DMS53 treated with DMSO at 0.1 percent for 48 hours (cell line): ENCODE measurements around the gene RIGI.
A peak's percentile ranks its signal among the peaks of the same experiment; 100 is the strongest.
"Not testable (repeated sequence)": the region's sequence is repeated elsewhere in the genome, so short reads cannot be mapped to it uniquely, and the experiment has no call there.

ENCODE experiments used
- DNase-seq: peaks from one replicate; lab custom pipeline; 2025; ENCODE audit not compliant: unreplicated experiment; lab: John Stamatoyannopoulos, UW

RIGI gene

GRCh38 chr9:32533336-32533735 is 7.3 kb upstream of the RIGI start:
- no peak for DNase-seq

DNA sequence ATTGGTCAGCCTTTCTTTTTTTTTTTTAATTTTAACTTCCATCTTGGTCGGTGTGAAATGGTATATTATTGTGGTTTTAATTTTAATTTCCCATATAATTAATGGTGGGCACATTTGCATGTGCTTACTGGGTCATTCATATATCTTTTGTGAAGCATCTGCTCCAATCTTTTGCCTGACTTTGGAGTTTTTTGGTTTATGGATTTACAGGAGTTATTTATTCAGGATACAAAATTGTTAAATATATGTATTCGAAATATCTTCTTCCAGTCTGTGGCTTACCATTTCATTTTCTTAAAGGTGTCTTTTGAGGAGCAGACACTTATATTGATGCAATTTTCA is 682 bp upstream of the RIGI start:
- no peak for DNase-seq

GRCh38 chr9:32525709-32526030 is 326 bp downstream of the RIGI start:
- no peak for DNase-seq

DNA sequence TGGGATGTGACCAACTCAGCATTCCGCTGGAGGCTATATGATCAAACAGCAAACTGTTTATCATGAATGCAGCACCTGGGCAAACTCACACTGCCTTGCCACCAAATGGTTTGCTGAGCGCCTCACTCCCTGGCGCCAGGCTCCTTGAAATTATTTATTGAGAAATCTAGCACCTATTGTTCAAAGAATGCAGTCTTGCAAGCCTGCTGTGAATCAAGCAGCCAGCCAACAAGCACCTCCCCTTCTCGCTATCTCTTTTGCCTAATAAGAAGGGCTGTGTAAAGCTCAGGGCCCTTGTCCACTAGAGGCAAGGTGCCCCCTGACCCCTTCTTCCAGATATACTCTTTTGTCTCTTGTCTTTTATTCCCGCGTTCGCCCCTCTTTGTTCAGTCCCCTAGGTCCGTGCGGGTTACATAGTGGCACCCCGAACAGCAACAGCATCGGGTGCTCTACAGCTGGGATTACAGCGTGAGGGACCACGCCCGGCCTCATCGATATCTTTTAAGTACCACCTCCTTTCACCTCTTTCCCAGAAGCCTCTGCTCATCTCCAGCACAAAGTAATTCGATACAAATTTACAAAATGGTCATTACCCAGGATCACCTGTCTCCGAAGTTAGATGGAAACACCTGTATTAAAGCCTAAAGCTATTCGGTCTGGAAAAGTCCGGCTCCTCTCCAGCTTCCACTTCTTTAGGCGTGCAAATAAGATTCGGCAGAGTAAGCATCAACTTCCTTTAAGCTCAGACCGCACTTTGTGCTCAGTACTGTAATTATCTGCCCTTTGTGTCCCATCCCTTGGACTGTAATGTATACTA is 896 bp downstream of the RIGI start:
- DNase-seq, result peak; percentile 25

DNA sequence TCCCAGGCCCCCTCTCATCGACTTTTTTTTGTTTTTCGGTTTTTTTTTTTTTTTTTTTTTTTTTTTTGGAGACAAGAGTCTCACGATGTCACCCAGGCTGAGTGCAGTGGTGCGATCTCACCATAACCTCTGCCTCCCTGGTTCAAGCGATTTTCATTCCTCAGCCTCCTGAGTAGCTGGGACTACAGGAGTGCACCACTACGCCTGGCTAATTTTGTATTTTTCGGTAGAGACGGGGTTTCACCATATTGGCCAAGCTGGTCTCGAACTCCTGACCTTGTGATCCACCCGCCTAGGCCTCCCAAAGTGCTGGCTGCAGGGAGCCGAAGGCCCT is 1.5 kb downstream of the RIGI start:
- not testable (repeated sequence) for DNase-seq

DNA sequence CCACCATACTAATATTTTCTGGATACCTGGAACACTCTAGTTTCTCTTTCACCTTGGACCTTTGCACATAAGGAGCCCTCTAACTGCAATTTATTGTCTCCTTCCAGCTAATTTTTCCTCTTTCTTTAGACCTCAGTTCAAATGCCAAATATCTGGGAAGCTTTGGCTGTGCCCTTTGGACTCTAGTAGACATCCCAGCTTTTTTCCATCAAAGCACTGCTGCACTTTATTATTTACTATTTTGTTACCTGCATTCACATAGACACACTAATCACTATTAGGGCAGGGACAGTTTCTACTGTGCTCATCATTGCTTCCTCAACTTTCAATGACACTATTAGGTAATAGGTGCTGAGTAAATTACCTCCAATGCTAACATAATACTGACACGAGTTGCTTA is 2.1 kb downstream of the RIGI start:
- DNase-seq, result no peak

GRCh38 chr9:32518276-32518675 is 7.7 kb downstream of the RIGI start:
- no peak for DNase-seq

- no peak for DNase-seq
These were observed 9.8 kb downstream of the RIGI start for GRCh38 chr9:32516241-32516640.

DNA sequence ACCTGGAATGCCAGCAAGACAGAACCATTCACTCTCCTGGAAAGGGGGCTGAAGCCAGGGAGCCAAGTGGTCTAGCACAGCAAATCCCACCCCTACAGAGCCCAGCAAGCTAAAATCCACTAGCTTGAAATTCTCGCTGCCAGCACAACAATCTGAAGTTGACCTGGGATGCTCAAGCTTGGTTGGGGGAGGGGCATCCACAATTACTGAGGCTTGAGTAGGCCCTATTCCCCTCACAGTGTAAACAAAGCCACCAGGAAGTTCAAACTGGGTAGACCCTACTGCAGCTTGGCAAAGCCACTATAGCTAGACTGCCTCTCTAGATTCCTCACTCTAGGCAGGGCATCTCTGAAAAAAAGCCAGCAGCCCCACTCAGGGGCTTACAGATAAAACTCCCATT is 17.3 kb downstream of the RIGI start:
- DNase-seq, result no peak

- DNase-seq, result no peak
These were observed 23.0 kb downstream of the RIGI start for GRCh38 chr9:32503008-32503407.

- no peak for DNase-seq
These were observed 23.5 kb downstream of the RIGI start for GRCh38 chr9:32502464-32502863.

- no peak for DNase-seq
These were observed 24.1 kb downstream of the RIGI start for GRCh38 chr9:32501868-32502267.

DNA sequence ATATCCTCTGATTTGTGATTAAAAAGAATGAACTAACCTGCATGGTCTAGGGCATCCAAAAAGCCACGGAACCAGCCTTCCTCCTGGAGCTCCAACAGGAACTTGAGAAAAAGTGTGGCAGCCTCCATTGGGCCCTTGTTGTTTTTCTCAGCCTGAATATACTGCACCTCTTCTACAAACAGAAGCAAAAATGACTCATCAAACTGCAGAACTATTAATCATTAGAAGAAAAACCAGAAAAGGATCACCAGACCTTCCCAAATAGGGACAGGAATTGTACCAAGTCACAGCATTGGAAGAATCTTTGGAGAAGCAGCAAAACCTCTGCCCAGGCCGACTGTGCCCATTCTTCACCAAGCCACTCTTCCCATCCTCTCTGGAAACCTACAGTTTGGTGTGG is 25.2 kb downstream of the RIGI start:
- no peak for DNase-seq

- no peak for DNase-seq
These were observed 28.1 kb downstream of the RIGI start for GRCh38 chr9:32497921-32498320.

DNA sequence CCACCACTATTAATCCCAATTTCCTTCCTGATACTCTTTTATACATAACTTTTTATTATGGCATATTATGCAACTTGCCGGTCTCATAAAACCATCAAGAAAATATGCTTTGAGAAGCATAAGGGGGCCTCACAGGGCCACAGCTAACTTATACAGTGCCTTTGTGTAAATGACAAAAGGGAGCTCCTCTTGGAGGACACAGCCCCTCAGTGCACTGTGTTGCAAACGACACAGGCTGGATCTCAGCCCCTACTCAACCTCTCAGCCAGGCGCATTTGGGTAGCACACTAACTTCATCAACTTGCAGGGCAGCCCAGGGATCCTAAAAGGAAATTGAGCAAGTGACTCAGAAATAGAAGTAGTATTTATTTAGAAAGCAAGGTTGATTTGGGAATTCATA is 35.4 kb downstream of the RIGI start:
- no peak for DNase-seq

- DNase-seq, result no peak
These were observed 38.0 kb downstream of the RIGI start for GRCh38 chr9:32487981-32488380.

- no peak for DNase-seq
These were observed 39.0 kb downstream of the RIGI start for GRCh38 chr9:32486839-32487562.

DNA sequence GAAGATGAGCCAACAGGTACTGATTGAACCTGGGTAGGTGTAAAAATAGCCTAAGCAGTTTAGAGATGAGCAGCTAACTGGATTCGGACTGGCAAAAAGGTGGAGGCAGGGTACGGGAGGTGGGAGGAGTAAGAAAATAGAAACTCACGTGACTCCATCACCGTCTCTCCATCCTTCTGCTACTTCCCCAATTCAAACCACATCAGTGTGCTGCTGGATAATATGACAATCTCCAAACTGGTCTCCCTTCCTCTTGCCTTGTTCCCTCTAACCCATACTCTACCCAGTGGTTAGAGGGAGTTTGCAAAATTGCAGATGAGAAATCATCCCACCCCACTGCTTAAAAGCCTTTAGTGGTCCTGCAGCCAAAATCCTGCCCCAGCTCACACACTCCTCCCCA is 42.7 kb downstream of the RIGI start:
- no peak for DNase-seq
